Keratinocyte (primary cell): Measurements from ENCODE around the gene JTB.
"Not testable (repeated sequence)": the region's sequence is repeated elsewhere in the genome, so short reads cannot be mapped to it uniquely, and the experiment has no call there.

ENCODE experiments used
- EZH2 ChIP-seq: IDR thresholded peaks from one replicate; pipeline ENCODE4 v1.6.1; 2012; ENCODE audit warnings: inconsistent platforms, mild to moderate bottlenecking, low read length, moderate library complexity
- TF ChIP-seq, protein P1 (sequence below), 3 experiments: IDR thresholded peaks in 1 of 3; conservative IDR thresholded peaks in 1 of 3; optimal IDR thresholded peaks in 1 of 3; 2 replicates in 2 of 3; 3 replicates in 1 of 3; pipeline versions ENCODE3 to v1.5.1; 2011; ENCODE audit warnings: low read length in 3 of 3, mild to moderate bottlenecking in 3 of 3, moderate library complexity in 2 of 3, control low read depth in 1 of 3, inconsistent platforms in 1 of 3; ENCODE audit not compliant: insufficient read depth in 2 of 3; ENCODE audit errors: extremely low read depth in 1 of 3

GRCh38 chr1:153981735-153982134, 4.3 kb upstream of the JTB start:
- TF ChIP-seq, protein P1, sequence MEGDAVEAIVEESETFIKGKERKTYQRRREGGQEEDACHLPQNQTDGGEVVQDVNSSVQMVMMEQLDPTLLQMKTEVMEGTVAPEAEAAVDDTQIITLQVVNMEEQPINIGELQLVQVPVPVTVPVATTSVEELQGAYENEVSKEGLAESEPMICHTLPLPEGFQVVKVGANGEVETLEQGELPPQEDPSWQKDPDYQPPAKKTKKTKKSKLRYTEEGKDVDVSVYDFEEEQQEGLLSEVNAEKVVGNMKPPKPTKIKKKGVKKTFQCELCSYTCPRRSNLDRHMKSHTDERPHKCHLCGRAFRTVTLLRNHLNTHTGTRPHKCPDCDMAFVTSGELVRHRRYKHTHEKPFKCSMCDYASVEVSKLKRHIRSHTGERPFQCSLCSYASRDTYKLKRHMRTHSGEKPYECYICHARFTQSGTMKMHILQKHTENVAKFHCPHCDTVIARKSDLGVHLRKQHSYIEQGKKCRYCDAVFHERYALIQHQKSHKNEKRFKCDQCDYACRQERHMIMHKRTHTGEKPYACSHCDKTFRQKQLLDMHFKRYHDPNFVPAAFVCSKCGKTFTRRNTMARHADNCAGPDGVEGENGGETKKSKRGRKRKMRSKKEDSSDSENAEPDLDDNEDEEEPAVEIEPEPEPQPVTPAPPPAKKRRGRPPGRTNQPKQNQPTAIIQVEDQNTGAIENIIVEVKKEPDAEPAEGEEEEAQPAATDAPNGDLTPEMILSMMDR (optimal IDR thresholded peaks at IDR 0.05 in 1 of 3, IDR thresholded peaks at IDR 0.05 in 1 of 3, conservative IDR thresholded peaks at IDR 0.05 in 1 of 3; ENCODE audit: extremely low read depth in 1 of 3, insufficient read depth in 2 of 3, low read length in 3 of 3) = not testable (repeated sequence)
- TF ChIP-seq EZH2 = not testable (repeated sequence)
